Vagina (tissue), 2 donors: ENCODE results near the gene ABCC1.

Experiments
- POLR2A ChIP-seq, 2 donors: fragments of 450-650 bp; IDR thresholded peaks; one replicate each; pipeline ENCODE4 v1.6.1; 2017; ENCODE audit warnings: antibody characterized with exemption in 2 of 2, mild to moderate bottlenecking in 2 of 2, moderate library complexity in 2 of 2
- POLR2AphosphoS5 ChIP-seq, 2 donors: sonication (generic); formaldehyde crosslinking; IDR thresholded peaks; one replicate each; pipeline ENCODE4 v1.9.0; 2017; ENCODE audit warnings: antibody characterized with exemption in 2 of 2, mild to moderate bottlenecking in 2 of 2, low read depth in 1 of 2; ENCODE audit not compliant: insufficient read depth in 1 of 2
- TF ChIP-seq, protein P1 (sequence below), 3 experiments: fragments of 450-650 bp in 2 of 3; fragments of 200-600 bp in 1 of 3; sonication (generic) in 1 of 3; IDR thresholded peaks; one replicate each; pipeline ENCODE4 v1.5.1; 2017 to 2019; ENCODE audit warnings: antibody characterized with exemption in 3 of 3, mild to moderate bottlenecking in 2 of 3, moderate library complexity in 2 of 3

- TF ChIP-seq, protein P1, sequence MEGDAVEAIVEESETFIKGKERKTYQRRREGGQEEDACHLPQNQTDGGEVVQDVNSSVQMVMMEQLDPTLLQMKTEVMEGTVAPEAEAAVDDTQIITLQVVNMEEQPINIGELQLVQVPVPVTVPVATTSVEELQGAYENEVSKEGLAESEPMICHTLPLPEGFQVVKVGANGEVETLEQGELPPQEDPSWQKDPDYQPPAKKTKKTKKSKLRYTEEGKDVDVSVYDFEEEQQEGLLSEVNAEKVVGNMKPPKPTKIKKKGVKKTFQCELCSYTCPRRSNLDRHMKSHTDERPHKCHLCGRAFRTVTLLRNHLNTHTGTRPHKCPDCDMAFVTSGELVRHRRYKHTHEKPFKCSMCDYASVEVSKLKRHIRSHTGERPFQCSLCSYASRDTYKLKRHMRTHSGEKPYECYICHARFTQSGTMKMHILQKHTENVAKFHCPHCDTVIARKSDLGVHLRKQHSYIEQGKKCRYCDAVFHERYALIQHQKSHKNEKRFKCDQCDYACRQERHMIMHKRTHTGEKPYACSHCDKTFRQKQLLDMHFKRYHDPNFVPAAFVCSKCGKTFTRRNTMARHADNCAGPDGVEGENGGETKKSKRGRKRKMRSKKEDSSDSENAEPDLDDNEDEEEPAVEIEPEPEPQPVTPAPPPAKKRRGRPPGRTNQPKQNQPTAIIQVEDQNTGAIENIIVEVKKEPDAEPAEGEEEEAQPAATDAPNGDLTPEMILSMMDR (IDR thresholded peaks at IDR 0.05), result no peak
- TF ChIP-seq POLR2A (IDR thresholded peaks at IDR 0.05) (no peak), POLR2AphosphoS5 (IDR thresholded peaks at IDR 0.05; ENCODE audit: insufficient read depth in 1 of 2, low read depth in 1 of 2) (no peak)
Measured at GRCh38 chr16:16163109-16163508, 213.7 kb downstream of the ABCC1 start.
